Testis (tissue), 3 donors: ENCODE measurements around the gene JAKMIP1. TPM values are rescaled to one million over a fixed set of nuclear protein-coding genes. Genes with fewer than 3 reads are reported as not detected.

ENCODE experiments used
- DNase-seq: peaks from one replicate; pipeline ENCODE4 v3.0.0-alpha.2; 2019
- H3K27ac ChIP-seq, 2 donors: fragments of 200-600 bp; sonication (generic); one replicate each; pipeline ENCODE4 v1.5.1; 2019
- H3K27me3 ChIP-seq: fragments of 200-600 bp; sonication (generic); one replicate; pipeline ENCODE4 v1.5.1; 2019
- H3K36me3 ChIP-seq: fragments of 200-600 bp; sonication (generic); one replicate; pipeline ENCODE4 v1.5.1; 2017; ENCODE audit warnings: low read depth; ENCODE audit errors: missing control alignments
- H3K4me1 ChIP-seq: fragments of 200-600 bp; sonication (generic); one replicate; pipeline ENCODE4 v1.5.1; 2019
- H3K4me3 ChIP-seq, 2 donors: fragments of 200-600 bp; sonication (generic); one replicate each; pipeline ENCODE4 v1.5.1; 2017 to 2019
- H3K9me3 ChIP-seq: fragments of 200-600 bp; sonication (generic); one replicate; pipeline ENCODE4 v1.5.1; 2017
- POLR2A ChIP-seq: fragments of 450-650 bp; IDR thresholded peaks from one replicate; pipeline ENCODE4 v1.6.1; 2017; ENCODE audit warnings: antibody characterized with exemption, mild to moderate bottlenecking, moderate library complexity
- WGBS, 2 donors: methylation state at CpG; one replicate each; pipeline ENCODE4 v1.1.5; 2018; 5-methylcytosine and 5-hydroxymethylcytosine counted together
- intact Hi-C: fragments of 100-400 bp; cut with DNase I; formaldehyde crosslinking; loops from one replicate; pipeline ENCODE4 v1.15.1; 2023; ENCODE audit warnings: low total_unique reads
- polyA plus RNA-seq: library from polyadenylated mRNA; stranded (reverse); fragments of 350-450 nt; fragmentation: Illumina TruSeq; extraction: RNeasy Lipid Tissue Mini Kit (QIAGEN cat#74804); gene quantifications from one replicate; pipeline ENCODE4 v1.2.3, GENCODE V29; 2014; ENCODE audit warnings: low read depth, low replicate concordance; ENCODE audit not compliant: insufficient read depth
- total RNA-seq, 2 donors: library from RNA; depleted of rRNA; stranded (reverse); fragments of >200 nt; gene quantifications; one replicate each; pipeline ENCODE4 v1.2.3, GENCODE V29; 2016
- TF ChIP-seq, protein P1 (sequence below), 3 experiments: fragments of 450-650 bp in 2 of 3; fragments of 200-600 bp in 1 of 3; sonication (generic) in 1 of 3; IDR thresholded peaks; one replicate each; pipeline ENCODE4 v1.5.1; 2016 to 2019; ENCODE audit warnings: antibody characterized with exemption in 3 of 3, mild to moderate bottlenecking in 2 of 3, moderate library complexity in 1 of 3

The JAKMIP1 gene
- total and polyA plus RNA-seq, 3 donors from 2014 or later = 10.7 to 18.1 (median 15.2) TPM

DNA sequence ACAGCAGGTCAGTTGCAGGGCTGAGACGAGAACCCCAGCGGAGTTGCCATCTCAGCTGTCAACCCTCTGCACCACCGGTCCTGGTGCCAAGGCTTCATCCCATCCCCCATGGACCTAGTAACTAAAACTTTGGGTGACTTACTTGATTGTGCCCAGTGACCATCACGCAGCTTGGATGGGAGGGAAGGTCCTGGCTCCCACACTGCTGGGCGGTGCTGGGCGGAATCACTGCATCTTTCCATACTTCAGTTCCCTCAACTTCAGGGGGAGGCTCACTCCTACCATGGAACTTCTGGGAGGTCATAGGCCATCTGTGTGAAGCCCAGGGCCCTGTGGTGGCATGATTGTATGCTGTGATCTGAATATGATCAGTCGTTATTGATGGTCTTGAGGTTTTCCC lies 26.2 kb upstream of the JAKMIP1 start:
- no peaks in the 10 kb centered on the region for H3K36me3 ChIP-seq
- intact Hi-C loops = no loop called here
- TF ChIP-seq POLR2A = no peak
- TF ChIP-seq, protein P1, sequence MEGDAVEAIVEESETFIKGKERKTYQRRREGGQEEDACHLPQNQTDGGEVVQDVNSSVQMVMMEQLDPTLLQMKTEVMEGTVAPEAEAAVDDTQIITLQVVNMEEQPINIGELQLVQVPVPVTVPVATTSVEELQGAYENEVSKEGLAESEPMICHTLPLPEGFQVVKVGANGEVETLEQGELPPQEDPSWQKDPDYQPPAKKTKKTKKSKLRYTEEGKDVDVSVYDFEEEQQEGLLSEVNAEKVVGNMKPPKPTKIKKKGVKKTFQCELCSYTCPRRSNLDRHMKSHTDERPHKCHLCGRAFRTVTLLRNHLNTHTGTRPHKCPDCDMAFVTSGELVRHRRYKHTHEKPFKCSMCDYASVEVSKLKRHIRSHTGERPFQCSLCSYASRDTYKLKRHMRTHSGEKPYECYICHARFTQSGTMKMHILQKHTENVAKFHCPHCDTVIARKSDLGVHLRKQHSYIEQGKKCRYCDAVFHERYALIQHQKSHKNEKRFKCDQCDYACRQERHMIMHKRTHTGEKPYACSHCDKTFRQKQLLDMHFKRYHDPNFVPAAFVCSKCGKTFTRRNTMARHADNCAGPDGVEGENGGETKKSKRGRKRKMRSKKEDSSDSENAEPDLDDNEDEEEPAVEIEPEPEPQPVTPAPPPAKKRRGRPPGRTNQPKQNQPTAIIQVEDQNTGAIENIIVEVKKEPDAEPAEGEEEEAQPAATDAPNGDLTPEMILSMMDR (IDR thresholded peaks at IDR 0.05) = no peak
- H3K4me1 ChIP-seq = no peaks in the 10 kb centered on the region
- H3K4me3 ChIP-seq = no peak overlapping the region
- H3K27ac ChIP-seq = no peak overlapping the region
- no peaks in the 10 kb centered on the region for H3K9me3 ChIP-seq
- H3K27me3 ChIP-seq = no peaks in the 10 kb centered on the region
- peak; percentile 6 for DNase-seq
- 69 to 88% methylated on average over 4 to 7 of the region's 7 CpGs for WGBS, 2 donors

DNA sequence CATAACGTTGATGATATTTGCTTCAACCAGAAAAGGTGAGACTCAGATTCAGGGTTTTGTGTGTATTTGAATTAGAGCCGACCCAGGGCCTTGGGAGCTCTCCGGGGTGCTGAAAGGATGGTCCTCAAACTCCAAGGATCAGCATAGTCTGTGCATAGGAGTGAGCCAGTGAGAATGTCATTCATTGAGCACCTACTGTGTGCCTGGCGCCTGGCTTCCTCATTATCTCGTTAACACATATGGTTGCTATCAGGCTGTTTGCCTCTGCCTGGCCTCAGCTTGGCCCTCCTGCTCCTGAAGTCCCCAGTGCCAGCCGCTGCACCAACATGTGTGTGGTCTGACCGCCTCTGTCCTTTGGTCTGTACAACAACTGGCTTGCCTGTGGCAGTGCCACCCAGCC lies 25.1 kb upstream of the JAKMIP1 start:
- WGBS, 2 donors = 40 to 66% methylated on average over 7 of the region's 7 CpGs
- H3K36me3 ChIP-seq = no peaks in the 10 kb centered on the region
- H3K27me3 ChIP-seq = no peaks in the 10 kb centered on the region
- no peak overlapping the region for H3K27ac ChIP-seq
- no peaks in the 10 kb centered on the region for H3K4me1 ChIP-seq
- no peak for TF ChIP-seq POLR2A
- TF ChIP-seq, protein P1 (IDR thresholded peaks at IDR 0.05) = no peak
- no peak overlapping the region for H3K4me3 ChIP-seq
- intact Hi-C loops = no loop called here
- H3K9me3 ChIP-seq = no peaks in the 10 kb centered on the region
- DNase-seq = peak; percentile 50

DNA sequence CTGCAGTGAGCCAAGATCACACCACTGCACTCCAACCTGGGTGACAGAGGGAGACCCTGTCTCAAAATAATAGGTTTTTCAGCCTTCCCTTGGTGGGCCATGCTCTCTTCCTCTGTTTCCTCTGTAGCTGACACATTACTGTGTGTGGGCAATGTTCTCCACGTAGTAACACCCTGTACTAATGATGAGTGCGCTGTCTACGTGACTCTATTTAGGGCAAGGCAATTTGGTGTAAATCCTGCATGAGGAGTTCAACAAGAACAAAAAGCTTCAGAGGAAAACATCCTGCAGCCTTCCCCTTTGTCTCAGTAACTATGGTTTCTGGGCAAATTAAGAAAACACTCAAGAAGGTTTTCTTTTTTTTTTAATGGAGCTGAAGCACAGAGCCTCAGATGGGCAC lies 24.4 kb upstream of the JAKMIP1 start:
- Histone ChIP-seq H3K4me3 (no peak overlapping the region), H3K27ac (no peak overlapping the region), H3K36me3 (no peaks in the 10 kb centered on the region), H3K9me3 (no peaks in the 10 kb centered on the region), H3K4me1 (no peaks in the 10 kb centered on the region), H3K27me3 (no peaks in the 10 kb centered on the region)
- 58 to 70% methylated on average over 3 of the region's 3 CpGs for WGBS, 2 donors
- TF ChIP-seq, protein P1 (IDR thresholded peaks at IDR 0.05) = no peak
- TF ChIP-seq POLR2A = no peak
- no peak for DNase-seq
- intact Hi-C loops = no loop called here

DNA sequence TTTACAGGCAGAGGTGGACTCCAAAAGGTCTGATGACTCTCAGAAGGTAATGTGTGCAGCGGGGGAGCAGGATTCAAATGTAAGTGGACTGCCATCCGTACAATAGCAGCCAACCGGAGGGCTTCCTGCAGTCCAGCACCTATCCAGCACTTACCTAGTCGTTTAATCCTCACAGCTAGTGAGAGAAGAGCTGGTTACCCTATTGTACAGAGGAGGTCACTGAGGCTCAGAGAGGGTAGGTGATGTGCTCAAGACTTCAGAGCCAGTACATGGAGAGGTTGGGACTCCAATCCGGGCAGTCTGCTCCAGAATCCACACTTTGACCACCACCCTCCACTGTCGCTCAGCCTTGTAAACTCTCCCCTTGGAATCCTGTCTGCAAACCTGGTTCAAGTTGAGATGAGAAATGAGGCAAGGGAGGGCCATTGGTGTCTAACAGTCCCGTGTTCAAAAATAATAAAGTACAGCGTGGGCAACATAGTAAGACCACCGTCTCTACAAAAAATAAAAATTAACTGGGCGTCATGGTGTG lies 22.5 kb upstream of the JAKMIP1 start:
- intact Hi-C loops = no loop called here
- H3K9me3 ChIP-seq = no peaks in the 10 kb centered on the region
- no peaks in the 10 kb centered on the region for H3K27me3 ChIP-seq
- H3K27ac ChIP-seq = no peak overlapping the region
- TF ChIP-seq POLR2A = no peak
- TF ChIP-seq, protein P1 (IDR thresholded peaks at IDR 0.05) = no peak
- peak overlapping the region in 1 of 2 donors; percentile 29 for H3K4me3 ChIP-seq
- no peaks in the 10 kb centered on the region for H3K4me1 ChIP-seq
- DNase-seq = peak; percentile 68
- no peaks in the 10 kb centered on the region for H3K36me3 ChIP-seq
- WGBS, 2 donors = 52 to 53% methylated on average over 9 to 10 of the region's 10 CpGs
